GM12801 (cell line): ENCODE measurements around the gene GPR61.

ENCODE experiments used
- TF ChIP-seq, protein P1 (sequence below): IDR thresholded peaks from one replicate; pipeline ENCODE4 v1.5.1; 2011; ENCODE audit warnings: control low read depth; ENCODE audit not compliant: insufficient read length; ENCODE audit errors: extremely low read depth

The GPR61 gene

DNA sequence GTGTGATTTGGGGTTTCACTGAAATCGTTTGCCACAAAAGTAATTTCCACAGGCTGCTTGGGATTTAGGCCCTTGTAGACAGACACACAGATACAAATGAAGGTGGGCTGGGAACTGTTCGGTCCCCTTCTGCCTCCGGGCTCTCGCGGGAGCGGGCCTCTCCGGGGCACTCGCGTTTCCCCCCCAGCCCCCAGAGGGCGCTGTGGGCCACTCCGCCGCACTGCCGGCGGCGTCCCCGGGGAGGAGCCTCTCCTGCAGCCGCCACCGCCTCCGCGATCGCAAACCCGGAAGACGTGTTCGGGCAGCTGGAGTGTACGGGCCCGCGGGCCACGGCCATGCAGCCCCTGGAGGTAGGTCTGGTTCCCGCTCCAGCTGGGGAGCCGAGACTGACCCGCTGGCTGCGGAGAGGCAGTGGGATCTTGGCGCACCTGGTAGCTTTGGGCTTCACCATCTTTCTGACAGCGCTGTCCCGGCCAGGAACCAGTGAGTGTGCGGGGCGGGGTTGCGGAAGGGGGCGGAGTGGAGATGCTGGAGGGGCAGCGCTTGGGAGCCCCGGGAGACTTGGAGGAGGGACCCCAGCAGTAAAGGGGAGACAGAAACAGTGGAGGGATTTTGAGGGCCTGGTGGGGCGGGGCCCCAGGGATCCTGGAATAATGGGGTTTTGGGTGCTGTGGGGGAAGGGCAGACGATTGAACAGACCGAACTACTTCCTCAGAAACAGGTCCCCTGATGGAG, 45.7 kb upstream of the GPR61 start, which contains the start of gene CYB561D1:
TSS of gene CYB561D1 (plus strand) at position 290 of the 735 bp plus-strand sequence. CDS start at position 336, 46 bp downstream.
- TF ChIP-seq, protein P1, sequence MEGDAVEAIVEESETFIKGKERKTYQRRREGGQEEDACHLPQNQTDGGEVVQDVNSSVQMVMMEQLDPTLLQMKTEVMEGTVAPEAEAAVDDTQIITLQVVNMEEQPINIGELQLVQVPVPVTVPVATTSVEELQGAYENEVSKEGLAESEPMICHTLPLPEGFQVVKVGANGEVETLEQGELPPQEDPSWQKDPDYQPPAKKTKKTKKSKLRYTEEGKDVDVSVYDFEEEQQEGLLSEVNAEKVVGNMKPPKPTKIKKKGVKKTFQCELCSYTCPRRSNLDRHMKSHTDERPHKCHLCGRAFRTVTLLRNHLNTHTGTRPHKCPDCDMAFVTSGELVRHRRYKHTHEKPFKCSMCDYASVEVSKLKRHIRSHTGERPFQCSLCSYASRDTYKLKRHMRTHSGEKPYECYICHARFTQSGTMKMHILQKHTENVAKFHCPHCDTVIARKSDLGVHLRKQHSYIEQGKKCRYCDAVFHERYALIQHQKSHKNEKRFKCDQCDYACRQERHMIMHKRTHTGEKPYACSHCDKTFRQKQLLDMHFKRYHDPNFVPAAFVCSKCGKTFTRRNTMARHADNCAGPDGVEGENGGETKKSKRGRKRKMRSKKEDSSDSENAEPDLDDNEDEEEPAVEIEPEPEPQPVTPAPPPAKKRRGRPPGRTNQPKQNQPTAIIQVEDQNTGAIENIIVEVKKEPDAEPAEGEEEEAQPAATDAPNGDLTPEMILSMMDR: peak; percentile 77

DNA sequence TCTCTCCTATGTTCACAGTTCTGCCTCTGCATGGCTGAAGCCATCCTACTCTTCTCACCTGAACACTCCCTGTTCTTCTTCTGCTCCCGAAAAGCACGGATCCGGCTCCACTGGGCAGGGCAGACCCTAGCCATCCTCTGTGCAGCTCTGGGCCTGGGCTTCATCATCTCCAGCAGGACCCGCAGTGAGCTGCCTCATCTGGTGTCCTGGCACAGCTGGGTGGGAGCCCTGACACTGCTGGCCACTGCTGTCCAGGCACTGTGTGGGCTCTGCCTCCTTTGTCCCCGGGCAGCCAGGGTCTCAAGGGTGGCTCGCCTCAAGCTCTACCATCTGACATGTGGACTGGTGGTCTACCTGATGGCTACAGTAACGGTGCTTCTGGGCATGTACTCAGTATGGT, 43.9 kb upstream of the GPR61 start:
- TF ChIP-seq, protein P1: no peak

DNA sequence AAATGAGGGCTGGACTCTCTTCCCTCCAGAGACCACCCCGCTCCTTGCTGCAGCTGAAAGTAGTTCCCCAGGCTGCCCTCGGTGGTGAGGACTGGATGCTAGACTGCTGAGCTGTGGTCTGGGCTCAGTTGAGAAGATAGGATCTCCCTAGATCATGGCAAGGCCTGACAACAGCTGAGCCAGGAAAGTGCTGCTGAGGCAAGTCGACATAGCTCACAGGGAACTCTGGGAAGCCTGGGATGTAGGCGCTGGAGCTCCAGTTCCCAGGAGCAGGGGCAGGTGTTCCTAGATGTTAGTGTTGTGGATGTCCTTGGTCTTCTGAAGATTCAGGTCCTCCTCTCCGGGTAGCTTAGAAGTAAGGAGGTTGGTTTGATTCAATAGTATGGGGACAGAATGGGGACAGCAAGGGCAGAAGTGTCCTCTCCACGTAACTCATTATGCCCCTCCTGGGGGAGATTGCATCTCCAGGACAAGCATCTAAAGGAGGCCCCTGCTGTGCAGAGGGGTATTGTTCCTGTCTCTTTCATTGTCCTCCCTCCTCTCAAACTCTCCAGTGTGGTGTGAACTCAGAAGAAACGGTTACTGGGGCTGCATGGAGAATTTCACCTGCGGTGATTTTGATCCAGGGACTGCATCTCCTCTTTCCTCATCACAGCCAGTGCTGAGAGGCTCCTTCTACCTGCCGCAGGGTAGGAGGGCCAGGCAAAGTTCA, 42.1 kb upstream of the GPR61 start:
- TF ChIP-seq, protein P1: no peak

DNA sequence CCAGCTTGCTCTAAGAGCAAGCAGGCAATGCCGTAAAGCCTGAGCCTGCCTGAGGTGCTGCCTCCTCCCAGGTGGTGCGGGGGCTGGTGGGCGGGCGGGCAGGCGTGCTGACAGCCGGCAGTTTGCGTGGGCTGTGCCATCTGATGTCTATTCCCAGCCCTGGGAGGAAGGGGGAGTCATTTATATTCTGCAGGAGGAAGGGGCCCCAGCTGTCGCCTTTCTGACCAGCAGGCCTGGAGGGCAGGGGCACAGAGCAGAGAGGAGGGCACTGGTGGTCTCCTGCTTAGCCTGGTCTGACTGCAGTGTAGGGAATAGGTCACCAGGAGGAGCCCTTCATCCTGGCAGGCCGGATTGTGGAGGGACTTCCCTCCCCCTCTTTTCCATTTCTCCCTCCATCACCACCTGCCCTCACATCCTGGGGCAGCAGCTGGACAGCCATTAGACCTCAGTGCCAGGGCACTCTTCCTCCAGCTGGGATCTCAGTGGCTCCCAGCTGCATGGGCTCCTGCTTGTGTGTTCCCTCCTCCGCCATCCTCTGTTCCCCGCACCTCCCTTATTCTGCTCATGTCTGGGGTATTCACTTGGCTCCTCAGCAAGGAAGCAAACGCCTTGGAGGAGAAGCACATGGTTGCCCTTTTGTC, 41.4 kb upstream of the GPR61 start:
- TF ChIP-seq, protein P1: no peak

DNA sequence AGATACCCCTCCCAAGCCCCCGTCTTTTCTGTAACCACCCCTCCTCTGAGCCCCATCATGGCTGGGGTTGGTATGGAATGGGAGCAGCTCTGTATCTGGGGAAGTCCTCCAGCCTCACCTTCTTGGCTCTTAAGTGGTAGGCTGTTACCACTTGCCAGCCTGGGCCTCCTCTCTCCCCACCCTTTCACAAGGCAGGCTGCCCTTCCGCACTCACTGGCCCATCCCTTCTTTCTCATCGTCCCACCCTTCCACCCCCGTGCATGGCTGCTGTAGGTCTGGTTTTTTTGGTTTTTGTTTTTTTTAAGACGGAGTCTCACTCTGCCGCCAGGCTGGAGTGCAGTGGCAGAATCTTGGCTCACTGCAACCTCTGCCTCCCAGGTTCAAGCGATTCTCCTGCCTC, 40.6 kb upstream of the GPR61 start:
- TF ChIP-seq, protein P1: no peak

DNA sequence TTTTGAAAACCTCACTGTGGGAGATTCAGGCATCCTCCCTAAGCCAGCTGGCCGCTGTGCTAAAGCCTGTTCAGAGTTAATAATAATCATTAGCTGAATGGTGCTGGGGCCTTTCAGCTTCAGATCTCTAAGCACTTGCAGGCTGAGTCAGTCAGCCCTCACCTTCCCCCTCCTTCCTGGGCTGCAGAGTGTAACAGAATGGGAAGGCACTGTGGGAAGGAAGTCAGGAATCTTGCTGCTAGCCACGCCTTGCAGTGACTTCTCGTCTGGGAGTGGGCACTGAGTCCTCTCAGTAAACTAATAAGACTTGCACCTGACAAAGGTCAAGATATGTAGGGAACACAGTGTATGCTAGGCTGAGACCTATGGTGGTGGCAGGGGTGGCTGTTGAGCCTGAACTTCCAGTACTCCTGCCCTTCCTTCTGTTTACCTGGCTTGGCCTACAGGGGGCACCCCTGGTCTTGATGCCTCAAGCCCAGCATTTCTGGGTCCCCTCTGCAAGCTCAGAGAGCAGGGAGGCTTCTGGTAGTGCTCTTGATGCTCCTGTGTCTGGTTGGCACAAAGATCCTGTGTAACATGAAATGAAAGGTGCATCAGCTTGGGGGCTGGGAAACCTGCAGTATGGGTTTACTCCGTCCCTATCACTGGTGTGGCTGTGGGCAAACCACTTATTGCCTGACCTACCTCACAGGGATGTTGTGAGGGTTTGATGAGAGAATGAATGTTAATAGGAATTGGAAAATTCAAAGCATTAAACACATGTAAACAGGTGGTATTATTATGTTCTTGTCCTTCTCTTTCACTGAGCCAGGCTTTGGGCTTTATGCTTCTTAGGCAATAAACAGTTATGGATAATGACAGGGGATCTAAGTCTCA, 39.8 kb upstream of the GPR61 start:
- TF ChIP-seq, protein P1: no peak
